HG03558 (cell line): ENCODE data around the gene MTA1.

ENCODE experiments used
- ATAC-seq: cut with Tn5 transposase; IDR thresholded peaks from one replicate; pipeline ENCODE4 v1.9.1; 2021; ENCODE audit warnings: moderate number of reproducible peaks; ENCODE audit not compliant: unreplicated experiment; ENCODE audit errors: extremely low read depth

MTA1 gene

DNA sequence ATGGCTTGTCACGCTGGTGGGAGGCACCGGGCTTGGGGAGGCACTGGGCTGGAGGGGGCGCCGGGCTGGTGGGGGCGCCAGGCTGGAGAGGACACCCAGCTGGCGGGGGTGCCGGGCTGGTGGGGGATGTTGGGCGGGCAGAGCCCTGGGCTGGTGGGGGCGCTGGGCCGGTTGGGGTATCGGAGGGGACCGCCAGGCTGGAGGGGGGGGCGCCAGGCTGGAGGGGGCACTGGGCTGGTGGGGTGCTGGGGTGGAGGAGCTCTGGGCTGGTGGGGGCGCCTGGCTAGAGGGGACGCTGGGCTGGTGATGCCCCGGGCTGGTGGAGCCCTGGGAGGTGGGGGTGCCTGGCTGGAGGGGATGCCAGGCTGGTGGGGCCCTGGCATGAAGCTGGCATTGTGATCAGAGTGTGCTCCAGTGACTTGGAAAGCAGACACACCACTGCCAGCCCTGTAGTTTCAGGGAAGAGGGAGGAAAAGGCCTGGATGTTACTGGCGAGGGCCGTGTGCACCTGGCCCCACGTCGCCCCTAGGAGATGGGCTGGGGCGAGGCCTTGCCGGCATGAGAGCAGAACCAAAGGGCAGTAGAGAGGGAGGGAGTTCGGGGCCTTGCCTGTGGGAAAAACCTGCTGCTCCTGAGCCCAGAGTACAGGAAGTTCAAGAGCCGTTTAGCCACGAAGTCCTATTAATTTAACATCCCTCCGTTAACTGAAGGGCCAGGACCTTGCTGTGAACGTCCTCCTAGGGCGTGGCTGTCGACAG, 84.5 kb downstream of the MTA1 start:
- ATAC-seq: no peak

DNA sequence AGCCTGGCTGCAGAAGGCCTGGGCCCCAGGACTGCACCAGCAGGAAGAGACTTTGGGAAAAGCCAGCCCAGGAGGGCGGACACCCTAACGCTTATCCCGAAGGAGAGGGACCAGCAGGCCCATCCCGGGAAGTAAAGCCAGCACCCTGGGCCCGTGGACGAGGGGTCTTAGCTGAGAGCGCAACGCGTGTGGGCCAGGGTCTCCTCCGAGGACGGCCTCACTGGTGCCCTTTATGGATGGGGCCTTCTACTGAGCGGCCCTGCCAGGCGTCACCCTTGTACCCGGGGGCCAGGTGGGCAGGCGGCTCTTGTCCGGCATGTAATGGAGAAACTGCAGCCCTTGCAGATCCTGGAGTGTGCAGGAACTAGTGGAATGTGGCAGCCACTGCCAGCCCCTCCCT, 85.5 kb downstream of the MTA1 start:
- ATAC-seq: no peak

DNA sequence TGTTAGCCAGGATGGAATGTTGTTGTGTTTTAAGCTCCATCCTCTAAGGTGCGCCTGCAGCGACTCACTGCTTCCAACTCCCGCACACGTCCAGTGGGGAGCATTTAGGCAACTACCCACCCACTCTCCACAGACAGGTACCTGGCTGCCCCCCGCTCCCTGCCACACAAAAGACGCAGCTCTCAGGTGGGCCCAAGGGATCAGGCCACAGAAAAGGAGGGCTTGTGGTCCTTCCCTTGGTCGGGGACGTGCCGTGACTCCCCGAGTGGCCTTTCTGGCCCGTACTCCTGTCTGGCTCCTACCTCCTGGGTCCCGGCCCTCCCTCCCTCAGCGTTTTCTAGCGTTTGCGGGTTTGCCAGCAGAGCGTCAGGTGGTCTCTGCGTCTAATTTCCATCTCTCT, 87.6 kb downstream of the MTA1 start:
- no peak for ATAC-seq

DNA sequence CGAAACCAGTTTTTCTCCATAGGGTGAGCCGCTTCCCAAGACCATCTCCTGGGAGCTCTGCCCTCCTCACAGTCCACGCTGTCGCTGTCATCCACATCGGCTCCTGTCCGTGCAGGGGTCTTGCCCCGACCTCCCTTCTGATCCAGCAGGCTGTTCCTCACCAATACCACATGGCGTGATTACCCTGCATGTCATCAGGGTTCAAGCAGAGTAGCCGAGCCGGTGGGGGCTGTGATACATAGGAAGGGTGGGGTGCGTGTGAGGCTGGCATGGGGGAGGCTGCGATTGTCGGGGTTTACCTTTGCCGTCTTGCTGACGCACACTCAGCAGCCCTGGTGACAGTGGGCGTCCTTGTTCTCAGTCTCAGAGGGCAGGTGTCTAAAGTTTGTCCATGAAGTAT, 88.4 kb downstream of the MTA1 start:
- no peak for ATAC-seq

DNA sequence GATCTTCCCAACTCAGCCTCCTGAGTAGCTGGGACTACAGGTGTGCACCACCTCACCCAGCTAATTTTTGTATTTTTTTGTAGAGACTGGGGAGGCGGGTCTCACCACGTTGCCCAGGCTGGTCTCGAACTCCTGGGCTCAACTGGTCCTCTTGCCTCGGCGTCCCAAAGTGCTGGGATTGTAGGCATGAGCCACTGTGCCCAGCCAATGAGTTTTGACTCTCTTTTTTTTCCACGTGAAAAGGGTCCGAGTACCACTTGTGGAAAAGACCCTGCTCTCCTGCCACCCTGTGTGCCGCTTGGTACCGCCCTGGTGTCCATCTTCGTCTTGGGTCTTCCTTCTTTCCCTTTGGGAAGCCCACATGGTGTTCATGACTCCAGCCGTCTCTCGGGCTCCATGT, 89.0 kb downstream of the MTA1 start:
- ATAC-seq: no peak

DNA sequence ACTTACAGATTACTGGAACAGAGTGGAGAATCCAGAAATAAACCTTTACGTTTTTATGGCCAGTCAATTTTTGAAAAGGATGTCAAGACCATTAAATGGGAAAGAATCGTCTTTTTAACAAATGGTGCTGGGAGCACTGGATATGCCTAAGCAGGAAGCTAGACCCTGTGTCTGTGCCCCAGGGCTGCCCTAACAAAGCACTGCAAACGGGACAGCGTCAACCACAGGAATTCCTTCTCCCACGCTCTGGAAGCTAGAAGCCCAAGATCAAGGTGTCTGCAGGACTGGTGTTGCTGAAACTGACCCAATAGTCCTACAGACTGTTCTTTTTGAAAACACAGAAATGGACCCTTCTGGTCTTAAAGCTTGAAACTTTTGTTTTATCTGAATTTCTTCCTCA, 97.5 kb downstream of the MTA1 start:
- no peak for ATAC-seq

DNA sequence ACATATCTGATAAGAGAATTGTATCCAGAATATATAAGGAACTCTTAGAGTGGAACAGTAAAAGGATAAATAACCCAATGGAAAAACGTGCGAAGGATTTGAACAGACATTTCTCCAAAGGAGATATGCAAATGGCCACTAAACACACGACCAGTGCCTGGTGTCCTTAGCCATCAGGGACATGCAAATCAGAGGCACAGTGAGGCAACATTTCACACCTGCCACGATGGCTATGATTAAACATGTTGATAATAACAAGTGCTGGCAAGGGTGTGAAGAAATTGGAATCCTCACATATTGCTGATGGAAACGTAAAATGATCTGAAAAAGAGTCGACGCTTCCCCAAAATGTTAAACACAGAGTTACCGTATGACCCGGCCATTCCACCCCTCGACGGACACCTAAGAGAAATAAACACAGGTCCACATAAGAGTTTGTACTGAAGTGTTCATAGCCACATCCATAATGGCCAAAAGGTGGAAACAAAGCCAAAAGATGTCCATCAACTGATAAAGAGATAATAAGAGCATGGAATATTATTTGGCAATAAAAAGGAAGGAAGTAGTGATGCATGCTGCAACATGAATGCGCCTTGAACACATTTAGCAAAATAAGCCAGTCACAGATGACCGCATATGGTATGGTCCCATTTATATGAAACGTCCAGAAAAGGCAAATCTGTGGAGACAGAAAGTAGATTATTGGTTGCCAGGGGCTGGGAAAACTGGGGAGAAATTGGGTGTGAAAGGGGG, 100.5 kb downstream of the MTA1 start:
- no peak for ATAC-seq
